Ectodermal cell (in vitro differentiated cells): ENCODE results near the gene OR1I1. TPM values are rescaled to one million over a fixed set of nuclear protein-coding genes. Genes with fewer than 3 reads are reported as not detected.

ENCODE experiments used
- H3K27ac ChIP-seq: 2 replicates; pipeline ENCODE4 v1.7.0; 2013; ENCODE audit warnings: mild to moderate bottlenecking, low read depth, low read length; ENCODE audit not compliant: insufficient read depth, poor library complexity, severe bottlenecking
- H3K27me3 ChIP-seq: 2 replicates; pipeline ENCODE4 v1.7.0; 2013; ENCODE audit warnings: mild to moderate bottlenecking, low read length; ENCODE audit not compliant: insufficient read depth, control insufficient read depth, poor library complexity, severe bottlenecking
- H3K36me3 ChIP-seq: one replicate; pipeline ENCODE4 v1.7.0; 2013; ENCODE audit warnings: low read length; ENCODE audit not compliant: control insufficient read depth, insufficient read depth
- H3K4me1 ChIP-seq: one replicate; pipeline ENCODE4 v1.7.0; 2013; ENCODE audit warnings: low read length; ENCODE audit not compliant: control insufficient read depth, insufficient read depth
- H3K4me3 ChIP-seq: 2 replicates; pipeline ENCODE4 v1.7.0; 2013; ENCODE audit warnings: low read depth, low read length, control low read depth; ENCODE audit not compliant: insufficient read depth
- H3K9me3 ChIP-seq: 2 replicates; pipeline ENCODE4 v1.7.0; 2013; ENCODE audit warnings: mild to moderate bottlenecking, low read length, moderate library complexity; ENCODE audit not compliant: control insufficient read depth
- WGBS, 2 experiments: methylation state at CpG; one replicate each; pipeline ENCODE4 v1.1.7; 2013; ENCODE audit warnings: missing lambda C conversion rate in 2 of 2; 5-methylcytosine and 5-hydroxymethylcytosine counted together
- polyA plus RNA-seq, 4 experiments: library from polyadenylated mRNA; stranded (reverse); fragments of 50-300 nt; gene quantifications; one replicate each; pipeline ENCODE4 v1.2.3, GENCODE V29; 2013

The OR1I1 gene, protein sequence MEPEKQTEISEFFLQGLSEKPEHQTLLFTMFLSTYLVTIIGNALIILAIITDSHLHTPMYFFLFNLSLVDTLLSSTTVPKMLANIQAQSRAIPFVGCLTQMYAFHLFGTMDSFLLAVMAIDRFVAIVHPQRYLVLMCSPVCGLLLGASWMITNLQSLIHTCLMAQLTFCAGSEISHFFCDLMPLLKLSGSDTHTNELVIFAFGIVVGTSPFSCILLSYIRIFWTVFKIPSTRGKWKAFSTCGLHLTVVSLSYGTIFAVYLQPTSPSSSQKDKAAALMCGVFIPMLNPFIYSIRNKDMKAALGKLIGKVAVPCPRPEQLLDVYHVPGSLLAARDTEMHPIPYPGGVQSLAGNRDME
- not detected for polyA plus RNA-seq (2013, experiment 1 of 4)
- polyA plus RNA-seq (2013, experiment 2 of 4) = not detected
- polyA plus RNA-seq (2013, experiment 3 of 4) = not detected
- polyA plus RNA-seq (2013, experiment 4 of 4) = not detected

DNA sequence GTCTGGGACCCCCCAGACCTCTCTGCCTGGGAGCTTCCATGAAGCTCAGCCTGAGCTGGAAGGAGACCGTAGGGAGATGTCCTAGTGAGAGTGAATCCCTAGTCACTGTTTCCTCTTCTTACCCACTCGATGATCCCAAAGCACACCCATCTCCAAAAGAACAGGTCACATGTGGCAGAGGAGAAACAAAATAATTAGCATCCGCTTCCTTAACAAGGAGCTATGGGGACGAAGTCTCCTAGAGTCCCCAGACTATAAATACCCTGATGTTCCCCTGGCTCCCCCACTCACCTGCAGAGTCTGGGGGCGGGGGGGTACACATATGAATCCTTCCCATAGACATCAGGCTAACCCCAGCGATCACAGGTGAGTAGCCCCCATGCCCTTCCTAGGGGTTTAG, at the start of gene OR1I1:
TSS of gene OR1I1 (plus strand) at position 301 of the 400 bp plus-strand sequence. CDS start 4,855 bp downstream, outside the sequence.
- Histone ChIP-seq H3K9me3 (no peaks in the 10 kb centered on the region), H3K4me3 (no peak within 1 kb of the TSS), H3K4me1 (no peaks in the 10 kb centered on the region), H3K27me3 (peaks cover 10% of the 10 kb centered on the region), H3K36me3 (no peaks in the 10 kb centered on the region), H3K27ac (no peak within 1 kb of the TSS)
- WGBS, 2 experiments = 74 to 79% methylated on average over 6 of the region's 6 CpGs

DNA sequence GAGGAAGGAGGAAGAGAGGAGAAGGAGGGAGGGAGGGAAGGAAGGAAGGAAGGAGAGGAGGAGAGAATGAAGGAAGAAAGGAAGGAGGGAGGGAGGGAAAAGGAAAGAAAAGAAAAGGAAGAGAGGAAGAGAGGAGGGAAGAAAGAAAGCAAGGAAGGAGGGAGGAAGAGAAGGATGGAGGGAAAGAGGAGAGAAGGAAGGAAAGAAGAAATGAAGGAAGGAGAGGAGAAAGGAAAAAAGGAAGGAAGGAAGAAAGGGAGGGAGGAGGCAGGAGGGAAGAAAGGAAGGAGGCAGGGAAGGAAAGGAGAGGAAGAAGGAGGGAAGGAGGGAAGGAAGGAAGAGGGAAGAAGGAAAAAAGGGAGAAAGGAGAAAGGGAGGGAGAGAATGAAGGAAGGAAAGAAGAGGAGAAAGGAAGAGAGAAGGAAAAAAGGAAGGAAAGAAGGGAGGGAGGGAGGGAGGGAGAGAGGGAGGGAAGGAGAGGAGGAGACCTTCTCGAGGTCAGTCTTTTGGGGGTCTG, 46.2 kb upstream of the OR1I1 start:
- H3K4me1 ChIP-seq = no peaks in the 10 kb centered on the region
- H3K27me3 ChIP-seq = no peaks in the 10 kb centered on the region
- peaks cover 4% of the 10 kb centered on the region for H3K9me3 ChIP-seq
- 27 to 50% methylated on average over 1 of the region's 1 CpG for WGBS, 2 experiments
- H3K27ac ChIP-seq = no peak overlapping the region
- no peaks in the 10 kb centered on the region for H3K36me3 ChIP-seq
- no peak overlapping the region for H3K4me3 ChIP-seq

DNA sequence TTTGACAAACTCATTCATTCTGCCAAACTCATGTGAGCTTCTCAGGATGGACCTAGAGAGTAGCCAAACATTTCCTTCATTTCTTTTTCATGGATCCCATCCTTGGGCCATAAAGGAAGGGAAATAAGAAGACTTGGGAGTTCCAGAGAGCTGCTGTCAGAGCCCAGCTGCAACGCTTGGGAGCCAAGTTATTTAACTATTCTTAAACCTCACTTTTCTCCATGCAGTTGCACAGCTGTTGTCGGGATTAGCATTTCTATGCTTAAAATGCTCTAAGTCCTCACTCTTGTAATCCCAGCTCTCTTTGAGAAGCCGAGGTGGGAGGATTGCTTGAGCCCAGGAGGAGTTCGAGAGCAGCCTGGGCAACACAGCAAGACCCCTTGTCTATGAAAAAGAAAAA, 44.4 kb upstream of the OR1I1 start:
- Histone ChIP-seq H3K4me1 (no peaks in the 10 kb centered on the region), H3K9me3 (peaks cover 4% of the 10 kb centered on the region), H3K27me3 (no peaks in the 10 kb centered on the region), H3K4me3 (no peak overlapping the region), H3K27ac (no peak overlapping the region), H3K36me3 (no peaks in the 10 kb centered on the region)
- WGBS, 2 experiments = 58 to 61% methylated on average over 4 of the region's 4 CpGs

DNA sequence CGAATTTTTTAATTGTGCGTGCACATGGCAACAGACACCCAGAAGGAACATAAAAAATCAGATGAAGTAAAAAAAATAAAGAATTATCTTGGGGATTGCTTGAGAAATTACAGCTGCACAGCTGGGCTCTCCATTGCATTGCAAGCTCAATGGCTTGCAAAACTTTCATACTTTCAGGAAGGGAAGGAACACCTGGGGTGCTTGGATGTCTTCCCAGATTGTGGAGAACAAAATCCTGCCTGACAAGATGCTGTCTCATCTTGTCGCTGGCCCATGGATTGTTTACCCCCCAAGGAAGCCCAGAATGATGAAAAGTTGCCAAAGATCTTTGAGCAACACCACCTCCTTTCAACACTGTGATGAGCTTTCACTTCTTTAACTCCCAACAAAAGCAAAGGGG, 43.7 kb upstream of the OR1I1 start:
- Histone ChIP-seq H3K36me3 (no peaks in the 10 kb centered on the region), H3K4me3 (no peak overlapping the region), H3K4me1 (no peaks in the 10 kb centered on the region), H3K9me3 (peaks cover 4% of the 10 kb centered on the region), H3K27ac (no peak overlapping the region), H3K27me3 (no peaks in the 10 kb centered on the region)
- 50 to 80% methylated on average over 1 to 3 of the region's 3 CpGs for WGBS, 2 experiments

DNA sequence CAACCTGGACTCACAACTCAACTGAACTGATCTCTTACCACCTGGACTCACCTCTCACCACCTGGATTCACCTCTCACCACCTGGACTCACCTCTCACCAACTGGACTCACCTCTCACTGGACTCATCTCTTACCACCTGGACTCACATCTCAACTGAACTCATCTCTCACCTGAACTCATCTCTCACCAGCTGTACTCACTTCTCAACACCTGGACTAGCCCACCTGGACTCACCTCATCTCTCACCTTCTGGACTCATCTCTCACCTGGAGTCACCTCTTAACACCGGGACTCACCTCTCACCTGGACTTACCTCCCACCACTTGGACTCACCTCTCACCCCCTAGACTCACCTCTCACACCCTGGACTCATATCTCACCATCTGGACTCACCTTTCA, 40.0 kb upstream of the OR1I1 start:
- peaks cover 5% of the 10 kb centered on the region for H3K9me3 ChIP-seq
- no peaks in the 10 kb centered on the region for H3K36me3 ChIP-seq
- 65 to 76% methylated on average over 1 of the region's 1 CpG for WGBS, 2 experiments
- H3K27ac ChIP-seq = no peak overlapping the region
- no peaks in the 10 kb centered on the region for H3K4me1 ChIP-seq
- H3K27me3 ChIP-seq = no peaks in the 10 kb centered on the region
- H3K4me3 ChIP-seq = no peak overlapping the region

DNA sequence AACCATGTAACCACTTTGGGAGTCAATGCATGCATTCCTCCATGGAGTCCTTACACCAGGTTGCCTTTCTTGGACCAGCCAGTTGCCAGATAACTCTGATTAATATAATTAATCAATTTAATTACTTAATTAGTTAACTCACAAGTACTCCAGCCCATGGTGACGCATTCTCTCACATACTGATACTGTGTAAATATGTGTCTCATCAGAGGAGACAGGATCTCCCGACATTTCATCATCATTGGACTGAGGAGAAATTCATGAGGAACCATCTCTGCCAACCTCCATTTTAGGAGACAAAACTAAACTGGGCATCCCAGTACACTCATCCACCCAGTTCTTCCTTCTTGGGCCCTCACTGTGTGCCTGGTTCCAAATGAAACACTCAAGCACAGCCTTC, 39.2 kb upstream of the OR1I1 start:
- no peak overlapping the region for H3K27ac ChIP-seq
- H3K36me3 ChIP-seq = no peaks in the 10 kb centered on the region
- 67 to 78% methylated on average over 2 of the region's 2 CpGs for WGBS, 2 experiments
- no peaks in the 10 kb centered on the region for H3K27me3 ChIP-seq
- H3K4me1 ChIP-seq = no peaks in the 10 kb centered on the region
- peaks cover 5% of the 10 kb centered on the region for H3K9me3 ChIP-seq
- no peak overlapping the region for H3K4me3 ChIP-seq

DNA sequence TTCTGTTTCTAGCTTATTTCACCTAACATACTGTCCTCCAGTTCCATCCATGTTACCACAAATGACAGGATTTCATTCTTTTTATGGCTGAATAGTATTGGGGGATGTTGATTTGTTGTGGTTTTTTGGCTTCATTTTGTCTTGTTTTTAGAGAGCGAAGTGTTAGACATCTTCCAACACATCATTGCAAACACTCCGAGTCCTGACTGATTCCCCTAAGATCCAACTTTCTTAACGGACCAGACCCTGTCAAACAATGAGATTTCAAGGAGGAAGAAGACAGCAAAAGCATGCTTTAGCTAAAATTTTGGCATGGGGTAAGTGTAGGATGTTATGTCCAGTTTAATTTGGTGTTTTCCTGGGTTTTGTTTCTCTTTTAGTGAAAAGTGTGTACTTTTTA, 36.5 kb upstream of the OR1I1 start:
- Histone ChIP-seq H3K4me1 (no peaks in the 10 kb centered on the region), H3K27me3 (no peaks in the 10 kb centered on the region), H3K27ac (no peak overlapping the region), H3K36me3 (no peaks in the 10 kb centered on the region), H3K4me3 (no peak overlapping the region), H3K9me3 (peaks cover 11% of the 10 kb centered on the region)
- whole genome bisulfite sequencing, 2 experiments = 52 to 63% methylated on average over 2 to 3 of the region's 3 CpGs

DNA sequence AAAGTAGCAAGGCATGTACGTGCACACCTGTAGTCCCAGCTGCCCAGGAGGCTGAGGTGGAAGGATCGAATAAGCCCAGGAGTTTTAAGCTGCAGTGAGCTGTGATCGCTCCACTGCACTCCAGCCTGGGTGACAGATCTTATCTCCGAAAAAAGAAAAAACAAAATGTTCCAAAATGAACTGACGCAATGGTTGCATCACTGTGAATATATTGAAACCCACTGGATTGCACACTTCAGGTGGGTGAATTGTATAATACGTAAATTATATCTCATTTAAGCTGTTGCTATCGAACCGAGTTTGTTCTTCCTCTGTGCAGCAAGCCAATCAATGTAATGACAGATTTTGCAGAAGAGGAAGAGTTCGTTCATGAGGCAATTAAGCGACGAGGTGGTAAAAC, 34.3 kb upstream of the OR1I1 start:
- Histone ChIP-seq H3K27me3 (no peaks in the 10 kb centered on the region), H3K4me3 (no peak overlapping the region), H3K9me3 (peaks cover 15% of the 10 kb centered on the region), H3K4me1 (no peaks in the 10 kb centered on the region), H3K27ac (no peak overlapping the region), H3K36me3 (no peaks in the 10 kb centered on the region)
- 86% methylated on average over 11 of the region's 11 CpGs for WGBS, 2 experiments

DNA sequence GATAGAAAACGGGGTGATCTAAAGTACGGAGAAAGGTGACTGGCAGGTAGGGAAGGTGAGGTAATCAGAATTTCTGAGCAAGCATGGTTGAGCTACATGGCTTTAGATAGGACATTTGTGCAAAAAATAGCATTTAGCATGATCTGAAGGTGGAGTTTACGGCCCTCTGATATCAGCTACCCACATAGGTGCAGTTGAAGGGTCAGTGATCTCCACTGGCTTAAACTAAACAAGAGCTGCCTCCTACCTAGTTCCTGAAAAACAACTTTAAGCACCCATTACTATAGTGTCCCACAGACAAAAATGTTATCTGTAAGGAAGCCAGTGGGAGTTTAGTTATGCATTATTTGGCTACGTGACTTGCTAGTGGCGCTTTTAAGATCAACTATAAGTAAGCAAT, 33.9 kb upstream of the OR1I1 start:
- Histone ChIP-seq H3K27ac (no peak overlapping the region), H3K36me3 (no peaks in the 10 kb centered on the region), H3K27me3 (no peaks in the 10 kb centered on the region), H3K4me1 (no peaks in the 10 kb centered on the region), H3K4me3 (no peak overlapping the region), H3K9me3 (peaks cover 17% of the 10 kb centered on the region)
- WGBS, 2 experiments = 76 to 86% methylated on average over 5 of the region's 5 CpGs

DNA sequence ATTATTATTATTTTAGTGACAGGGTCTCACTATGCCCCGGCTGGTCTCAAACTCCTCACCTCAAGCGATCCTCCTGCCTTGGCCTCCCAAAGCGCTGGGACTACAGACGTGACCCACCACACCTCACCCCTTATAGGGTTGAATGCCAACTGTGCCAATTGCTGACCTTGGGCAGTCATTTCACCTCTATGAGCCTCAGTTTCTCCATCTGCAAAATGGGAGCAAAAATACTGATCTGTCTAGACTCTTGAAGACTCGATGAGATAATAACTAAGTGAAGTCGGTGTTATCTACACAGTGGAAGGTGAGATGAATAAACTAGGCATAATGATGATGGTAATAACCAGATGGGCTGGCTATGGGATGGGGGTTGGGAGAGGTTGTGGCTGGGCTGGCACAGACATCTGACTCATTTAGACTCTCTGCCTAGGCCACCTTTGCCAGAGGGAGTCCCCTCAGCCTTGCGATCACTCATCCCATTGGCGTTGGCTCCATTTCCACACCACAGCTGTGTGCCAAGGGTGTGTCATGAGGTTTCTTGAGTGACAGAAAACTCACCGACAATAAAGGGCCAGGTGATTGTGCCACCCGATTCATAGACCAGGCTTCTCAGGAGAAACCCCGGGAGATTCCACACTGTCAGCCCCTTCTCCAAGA, 33.0 kb upstream of the OR1I1 start, which contains the start of gene CASP14:
TSS of gene CASP14 (plus strand) at position 596 of the 657 bp plus-strand sequence. CDS start 2,772 bp downstream, outside the sequence.
- Histone ChIP-seq H3K27ac (no peak within 1 kb of the TSS), H3K27me3 (no peaks in the 10 kb centered on the region), H3K9me3 (peaks cover 21% of the 10 kb centered on the region), H3K4me3 (no peak within 1 kb of the TSS), H3K4me1 (no peaks in the 10 kb centered on the region), H3K36me3 (no peaks in the 10 kb centered on the region)
- WGBS, 2 experiments = 86% methylated on average over 11 of the region's 11 CpGs
